ENCODE measurements around the gene ULK4.

The ULK4 gene

DNA sequence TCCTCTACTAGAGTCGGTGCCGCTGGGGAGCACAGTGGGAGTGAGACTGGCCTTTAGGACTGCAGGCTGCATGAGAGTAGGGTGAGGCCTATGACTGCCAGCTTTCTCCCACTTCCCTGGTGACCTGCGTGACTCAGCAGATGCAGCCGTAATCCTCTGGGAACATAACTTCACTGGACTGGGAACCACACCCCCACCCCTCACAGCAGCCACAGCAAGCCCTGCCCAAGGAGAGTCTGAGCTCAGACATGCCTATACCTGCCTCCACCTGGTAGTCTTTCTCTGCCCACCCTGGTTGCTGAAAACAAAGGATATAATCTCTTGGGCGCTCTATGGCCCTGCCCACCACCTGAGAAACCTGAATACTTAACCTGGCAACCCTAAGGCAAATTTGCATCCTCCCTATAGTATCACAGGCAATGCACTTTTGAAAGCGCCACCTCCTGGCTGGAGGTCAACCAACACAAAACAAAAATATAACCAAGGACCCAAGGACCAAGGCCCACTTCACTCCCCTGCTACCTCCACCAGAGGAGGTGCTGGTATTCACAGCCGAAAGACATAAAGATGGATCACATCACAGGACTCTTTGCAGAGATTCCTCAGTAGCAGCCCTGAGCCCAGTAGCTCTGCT is 453.7 kb downstream of the ULK4 start:
- no peak overlapping the region for H3K4me3 ChIP-seq (ENCODE audit: low read length)
- no peak for TF ChIP-seq ZNF274 (IDR thresholded peaks at IDR 0.05; ENCODE audit: low read depth, low read length)

DNA sequence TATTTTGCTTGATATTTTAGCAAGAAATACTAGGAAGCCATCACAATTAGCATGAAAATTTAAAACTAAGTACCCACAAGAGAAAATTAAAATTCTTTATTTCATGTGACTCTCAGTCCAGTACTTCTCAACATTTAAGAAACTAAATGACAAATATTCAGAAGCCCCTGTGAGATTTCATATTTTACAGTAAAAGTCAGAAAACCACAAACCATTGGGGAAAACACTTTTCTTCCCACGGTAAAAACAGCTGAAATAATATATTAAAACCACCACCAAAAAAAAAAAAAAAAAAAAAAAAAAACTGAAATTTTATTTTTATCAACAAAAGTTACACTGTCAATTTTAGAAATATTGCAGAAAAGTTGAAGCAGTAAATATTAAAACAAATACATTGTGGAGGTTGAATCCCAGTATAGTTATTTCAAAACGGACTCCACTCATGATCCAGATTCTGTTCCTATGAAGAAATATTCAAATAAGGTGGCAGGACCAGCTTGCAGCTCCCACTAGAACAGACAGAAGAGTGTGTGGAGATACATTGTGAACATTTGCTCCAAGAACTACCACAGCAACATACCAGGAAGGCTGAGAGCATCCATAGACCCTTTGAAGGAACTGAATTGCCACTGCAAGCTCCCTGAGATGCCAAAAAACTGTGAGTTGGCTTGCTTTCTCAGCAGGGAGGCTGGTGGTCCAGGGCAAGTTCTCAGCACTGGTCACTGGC is 454.4 kb downstream of the ULK4 start:
- no peak for TF ChIP-seq ZNF274 (IDR thresholded peaks at IDR 0.05; ENCODE audit: low read depth, low read length)
- H3K4me3 ChIP-seq (ENCODE audit: low read length): no peak overlapping the region

DNA sequence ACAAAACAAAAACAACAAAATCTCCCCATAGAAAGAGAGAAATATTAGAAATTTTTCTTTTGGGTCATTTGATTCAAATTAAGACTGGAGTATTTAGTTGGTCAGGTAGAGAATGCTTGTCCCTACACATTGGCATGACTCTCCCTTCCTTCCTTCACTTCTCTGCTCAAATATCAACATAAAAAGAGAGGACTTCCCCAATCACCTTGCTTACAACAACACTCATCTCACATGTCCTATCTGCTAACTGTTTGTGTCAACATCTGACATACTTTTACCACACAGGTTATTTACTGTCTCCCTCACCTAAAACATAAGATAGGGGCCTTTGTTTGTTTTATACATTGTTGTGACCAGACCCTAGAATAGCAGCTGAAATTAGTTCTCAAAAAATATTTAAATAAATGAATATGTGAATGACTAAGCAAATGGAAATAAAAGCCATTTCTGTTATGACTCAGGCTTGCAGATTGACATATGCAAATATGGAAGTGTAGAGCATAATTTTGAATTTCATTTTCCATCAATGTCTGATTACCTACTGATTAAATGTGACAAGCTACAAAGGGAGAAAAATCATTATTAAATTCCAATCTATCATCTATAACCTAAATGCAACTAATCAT is 457.8 kb downstream of the ULK4 start:
- H3K4me3 ChIP-seq (ENCODE audit: low read length): no peak overlapping the region
- TF ChIP-seq ZNF274 (IDR thresholded peaks at IDR 0.05; ENCODE audit: low read depth, low read length): no peak

DNA sequence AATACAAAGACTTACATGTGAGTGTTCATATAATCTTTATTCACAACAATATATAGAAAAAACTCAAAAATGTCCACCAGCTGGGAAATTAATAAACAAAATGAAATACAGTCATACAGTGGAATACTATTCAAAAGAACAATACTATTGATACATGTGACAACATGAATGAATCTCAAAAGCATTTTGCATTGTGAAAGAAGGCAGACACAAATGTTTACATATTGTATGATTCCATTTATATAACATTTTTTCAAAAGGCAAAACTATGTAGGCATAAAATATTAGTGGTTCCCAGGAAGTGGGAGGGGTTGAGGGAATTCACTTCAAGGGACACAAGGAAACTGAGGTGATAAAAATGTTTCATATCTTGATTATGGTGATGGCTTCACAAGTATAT is 459.4 kb downstream of the ULK4 start:
- H3K4me3 ChIP-seq (ENCODE audit: low read length): no peak overlapping the region
- TF ChIP-seq ZNF274 (IDR thresholded peaks at IDR 0.05; ENCODE audit: low read depth, low read length): no peak

DNA sequence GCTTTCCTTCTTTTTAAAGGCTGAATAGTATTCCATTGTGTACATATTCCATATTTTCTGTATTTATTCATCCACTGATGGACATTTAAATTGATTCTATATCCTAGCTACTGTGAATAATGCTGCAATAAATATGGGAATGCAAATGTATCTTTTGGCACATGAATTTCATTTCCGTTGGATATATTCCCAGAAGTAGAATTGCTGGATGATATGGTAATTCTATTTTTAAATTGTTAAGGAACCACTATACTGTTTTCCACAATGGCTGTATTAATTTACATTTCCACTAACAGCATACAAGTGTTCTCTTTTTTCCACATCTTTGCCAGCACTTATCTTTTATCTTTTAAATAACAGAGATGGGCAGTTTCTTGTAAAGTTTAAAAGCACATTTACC is 459.9 kb downstream of the ULK4 start:
- H3K4me3 ChIP-seq (ENCODE audit: low read length): no peak overlapping the region
- TF ChIP-seq ZNF274 (IDR thresholded peaks at IDR 0.05; ENCODE audit: low read depth, low read length): no peak

DNA sequence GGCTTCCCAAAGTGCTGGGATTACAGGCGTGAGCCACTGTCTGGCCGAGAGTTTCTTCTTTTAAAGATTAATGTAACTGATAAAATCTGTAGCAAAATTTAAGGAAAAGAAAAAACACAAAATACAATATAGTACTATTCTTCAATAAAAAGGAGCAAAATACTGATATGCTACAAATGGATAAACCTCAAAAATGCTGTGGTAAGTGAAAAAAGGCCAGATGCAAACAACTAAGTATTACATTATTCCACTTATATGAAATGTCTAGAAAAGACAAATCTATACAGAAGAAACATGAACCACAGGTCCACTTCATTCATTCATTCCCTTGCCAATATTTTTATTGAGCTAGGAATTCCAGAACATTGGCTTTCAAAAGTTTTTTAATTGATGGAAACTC is 463.1 kb downstream of the ULK4 start:
- no peak overlapping the region for H3K4me3 ChIP-seq (ENCODE audit: low read length)

DNA sequence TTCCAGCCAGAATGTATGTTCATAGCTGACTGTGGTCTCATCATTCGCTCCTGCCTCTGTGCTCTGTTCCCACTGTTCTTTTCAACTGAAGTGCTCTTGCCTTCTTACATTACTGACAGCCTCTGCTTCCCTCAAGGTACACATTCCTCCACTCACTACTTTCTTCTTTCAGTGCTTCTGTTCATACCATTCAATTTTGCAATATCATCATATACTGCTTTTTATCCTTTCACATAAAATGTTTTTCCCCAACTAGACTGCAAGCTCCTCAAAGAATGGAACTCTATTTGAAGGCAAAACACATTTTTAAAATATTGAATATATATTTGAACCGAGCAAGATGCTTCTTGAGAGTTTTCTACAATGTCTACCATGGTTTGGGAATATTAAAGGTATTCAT is 471.5 kb downstream of the ULK4 start:
- no peak overlapping the region for H3K4me3 ChIP-seq (ENCODE audit: low read length)
- TF ChIP-seq ZNF274 (IDR thresholded peaks at IDR 0.05; ENCODE audit: low read depth, low read length): no peak

More for the DNA sequence above, 463.1 kb downstream of the ULK4 start:
- no peak for TF ChIP-seq ZNF274 (IDR thresholded peaks at IDR 0.05; ENCODE audit: low read depth, low read length)

DNA sequence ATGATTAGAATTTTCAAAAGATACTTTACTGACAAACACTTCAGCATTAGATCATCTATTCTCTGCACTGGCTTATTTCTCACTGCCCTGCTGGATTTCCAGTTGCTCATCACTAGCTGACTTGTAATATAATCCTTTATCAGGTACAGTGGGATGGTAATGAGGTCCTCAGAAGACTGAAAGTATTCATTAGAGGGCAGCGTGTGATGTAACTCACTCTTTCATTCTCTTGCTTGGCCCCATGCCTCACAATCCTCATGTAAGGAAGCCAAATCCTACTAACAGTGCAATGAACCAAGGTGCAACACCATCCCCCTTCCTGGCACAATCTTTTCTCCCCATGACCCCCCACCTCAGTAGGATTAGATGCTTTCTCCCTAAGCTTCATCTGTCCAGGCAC is 472.7 kb downstream of the ULK4 start:
- no peak for TF ChIP-seq ZNF274 (IDR thresholded peaks at IDR 0.05; ENCODE audit: low read depth, low read length)
- H3K4me3 ChIP-seq (ENCODE audit: low read length): no peak overlapping the region

DNA sequence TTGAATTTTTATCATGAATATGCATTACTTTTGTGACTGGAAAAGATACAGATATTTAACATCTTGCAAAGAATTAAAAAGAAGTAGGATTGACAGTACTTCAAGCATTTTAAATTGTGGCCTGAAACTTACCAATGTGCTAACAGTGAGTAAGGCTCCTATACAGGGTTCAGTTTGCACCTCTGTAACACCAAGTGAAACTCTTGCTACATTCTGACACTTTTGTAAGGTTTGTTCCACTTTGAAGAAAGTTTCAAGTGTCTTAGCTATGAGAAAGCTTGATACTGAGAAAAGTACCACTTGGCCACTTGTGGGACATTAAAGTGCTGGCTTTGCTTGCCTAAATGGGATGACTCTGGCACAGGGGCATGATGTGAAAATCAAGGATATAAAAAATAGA is 473.4 kb downstream of the ULK4 start:
- TF ChIP-seq ZNF274 (IDR thresholded peaks at IDR 0.05; ENCODE audit: low read depth, low read length): no peak
- no peak overlapping the region for H3K4me3 ChIP-seq (ENCODE audit: low read length)

DNA sequence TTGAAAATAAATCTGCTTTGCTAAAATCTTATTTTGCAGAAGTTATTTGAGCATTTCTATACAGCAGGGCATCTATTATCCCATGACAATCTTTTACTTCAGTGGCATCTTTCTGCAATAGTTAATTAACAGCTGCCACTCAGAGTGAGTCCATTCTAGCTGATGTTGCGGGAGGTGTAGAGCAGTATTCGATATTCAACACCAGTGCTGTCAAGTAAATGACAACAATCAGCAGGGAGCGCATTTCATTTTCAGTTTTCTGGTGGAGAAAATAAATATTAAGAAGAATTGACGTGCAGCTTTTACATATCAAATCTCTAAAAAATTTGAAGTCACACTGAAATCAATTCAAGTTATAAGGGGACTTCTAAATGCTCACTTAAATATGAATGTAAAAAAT is 476.4 kb downstream of the ULK4 start:
- H3K4me3 ChIP-seq (ENCODE audit: low read length): no peak overlapping the region
- TF ChIP-seq ZNF274 (IDR thresholded peaks at IDR 0.05; ENCODE audit: low read depth, low read length): no peak

DNA sequence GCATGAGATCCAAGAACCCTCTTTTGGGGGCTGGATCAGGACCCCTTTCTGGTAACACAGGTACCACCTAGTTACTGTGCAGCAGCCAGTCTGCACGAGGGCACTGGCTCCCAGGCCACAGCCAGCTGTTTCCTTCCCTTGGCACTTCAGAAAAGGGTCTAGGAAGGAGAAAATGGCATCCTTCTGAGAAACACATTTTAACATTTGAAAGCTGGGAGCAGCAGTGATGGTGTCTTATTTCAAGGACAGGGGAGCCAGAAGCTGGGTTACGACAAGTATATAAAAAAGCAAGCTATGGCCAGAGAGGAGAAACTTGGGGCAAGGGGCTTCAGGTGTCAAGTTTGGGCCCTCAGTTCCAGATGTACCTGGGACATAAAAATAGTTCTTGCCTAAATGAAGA is 479.8 kb downstream of the ULK4 start:
- TF ChIP-seq ZNF274 (IDR thresholded peaks at IDR 0.05; ENCODE audit: low read depth, low read length): no peak
- H3K4me3 ChIP-seq (ENCODE audit: low read length): no peak overlapping the region

DNA sequence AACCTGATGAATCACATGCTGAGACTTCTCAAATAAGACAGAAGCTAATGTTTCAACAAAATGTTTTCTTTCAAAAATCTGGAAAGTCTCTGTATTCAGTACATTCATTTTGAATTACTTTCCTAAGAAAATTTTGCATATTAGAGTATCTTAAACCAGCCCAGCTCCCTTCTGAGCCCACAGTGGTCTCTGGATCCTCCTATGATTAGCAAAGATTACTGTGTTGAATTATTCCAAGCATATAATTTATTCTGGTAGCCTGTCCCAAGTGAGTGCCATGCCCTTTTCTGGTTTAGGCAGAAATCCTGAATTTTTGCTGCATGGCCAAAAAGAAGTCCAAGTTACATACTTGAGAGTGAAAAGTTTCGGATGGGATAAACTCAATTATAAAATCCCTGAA is 483.6 kb downstream of the ULK4 start:
- H3K4me3 ChIP-seq (ENCODE audit: low read length): no peak overlapping the region
- no peak for TF ChIP-seq ZNF274 (IDR thresholded peaks at IDR 0.05; ENCODE audit: low read depth, low read length)

DNA sequence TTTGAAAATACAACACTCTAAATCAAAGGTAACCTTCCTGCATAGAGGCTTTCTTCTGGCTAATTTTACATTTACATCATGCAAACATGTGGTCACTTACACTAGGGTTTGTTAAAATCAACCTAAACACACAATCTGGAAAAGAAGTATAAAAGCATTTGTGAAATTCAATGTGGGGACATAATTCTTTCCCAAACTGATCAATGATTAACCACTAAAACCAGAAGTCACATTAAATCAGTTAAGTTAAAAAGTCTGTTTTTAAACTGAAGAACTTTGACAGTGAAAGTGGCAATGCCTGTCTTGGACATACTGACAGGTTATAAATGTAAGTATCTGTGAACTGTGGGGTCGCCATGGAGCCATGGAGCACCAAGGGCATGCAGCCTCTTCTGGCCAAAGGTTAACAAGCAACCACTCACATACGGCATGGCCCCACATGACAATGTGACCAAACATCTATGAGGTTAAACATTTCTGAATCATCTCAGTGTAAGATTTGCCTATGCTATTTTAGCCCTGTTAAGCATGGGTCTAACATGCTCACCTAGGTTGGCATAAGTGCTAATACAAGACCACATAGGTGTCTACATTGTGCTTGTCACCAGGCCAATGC is 484.4 kb downstream of the ULK4 start:
- TF ChIP-seq ZNF274 (IDR thresholded peaks at IDR 0.05; ENCODE audit: low read depth, low read length): no peak

DNA sequence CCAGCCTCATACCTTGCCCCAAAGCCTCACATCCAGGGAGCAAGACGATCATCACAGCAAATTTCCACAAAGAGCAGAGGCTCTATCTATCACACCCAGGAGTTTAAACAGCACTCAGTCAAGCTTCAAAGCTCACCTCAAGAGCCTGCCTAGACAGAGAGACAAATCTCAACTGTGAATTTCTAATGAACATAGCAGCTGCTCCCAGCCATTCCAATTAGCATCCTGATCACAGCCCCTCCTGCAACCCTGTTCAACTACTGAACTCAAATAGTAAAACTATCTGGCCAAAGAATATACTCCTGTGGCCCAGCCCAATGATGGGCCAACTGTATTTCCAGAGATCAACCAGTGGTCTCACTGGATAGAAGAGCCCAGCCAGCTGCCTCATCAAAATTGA is 492.8 kb downstream of the ULK4 start:
- H3K4me3 ChIP-seq (ENCODE audit: low read length): no peak overlapping the region
- no peak for TF ChIP-seq ZNF274 (IDR thresholded peaks at IDR 0.05; ENCODE audit: low read depth, low read length)

More for the DNA sequence above, 484.4 kb downstream of the ULK4 start:
- no peak overlapping the region for H3K4me3 ChIP-seq (ENCODE audit: low read length)

DNA sequence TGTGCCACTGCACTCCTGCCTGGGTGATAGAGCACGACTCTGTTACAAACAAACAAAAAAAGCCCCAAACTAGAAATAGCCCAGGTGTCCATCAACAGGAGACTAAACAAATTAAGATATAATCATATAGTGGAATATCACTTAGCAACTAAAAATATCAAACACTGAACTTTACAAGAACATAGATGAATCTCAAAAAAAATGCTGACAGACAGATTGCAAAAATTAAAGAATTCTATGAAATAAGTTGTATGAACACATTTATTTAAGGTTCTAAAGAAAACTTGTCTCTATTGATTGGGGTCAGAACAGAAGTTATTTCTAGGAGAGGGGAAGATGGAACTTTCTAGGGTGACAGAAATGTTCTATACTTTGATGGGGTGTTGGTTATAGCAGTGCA is 494.4 kb downstream of the ULK4 start:
- H3K4me3 ChIP-seq (ENCODE audit: low read length): no peak overlapping the region
- TF ChIP-seq ZNF274 (IDR thresholded peaks at IDR 0.05; ENCODE audit: low read depth, low read length): no peak

Measured in GM08714 (cell line).